ENCODE results near the gene ADCY4. TPM values are rescaled to one million over a fixed set of nuclear protein-coding genes. Genes with fewer than 3 reads are reported as not detected.

The ADCY4 gene
- total and polyA plus RNA-seq, 10 of the 15 experiments (the other 5 are each of a cell fraction or from before 2014, with no cell fraction given) = 0.05 to 0.87 (median 0.21) TPM; not detected in 1

- peaks cover 13 to 29% of the 10 kb centered on the region in 2 experiments for H3K36me3 ChIP-seq (ENCODE audit: control insufficient read depth in 2 of 2, insufficient read depth in 2 of 2, low read length in 1 of 2)
- no peaks in the 10 kb centered on the region for H3K27me3 ChIP-seq (replicated peaks in 1 of 2; ENCODE audit: control insufficient read depth in 2 of 2, insufficient read depth in 2 of 2, low read length in 1 of 2)
- H3K79me2 ChIP-seq (ENCODE audit: control insufficient read depth, insufficient read depth, low read length) = no peaks in the 10 kb centered on the region
- POLR2A ChIA-PET = interaction anchor here (0.9 to 2.5 kb wide), 4 partner anchors 10 to 78 kb away, joined by 4 to 9 read pairs (median 6); partner anchors contain the start of gene TINF2
- ATAC-seq (no peak), DNase-seq (ENCODE audit: low read depth, low spot score) (no peak), FAIRE-seq (no peak)
- no peak overlapping the region for H2AFZ ChIP-seq (ENCODE audit: control insufficient read depth, low read depth, low read length)
- in situ Hi-C loops (cut with MboI) = no loop called here
- no TSS peak for BruUV-seq (replicated peaks)
- H3K4me1 ChIP-seq (ENCODE audit: control insufficient read depth, insufficient read depth, low read length) = peaks cover 11% of the 10 kb centered on the region
- H3K4me2 ChIP-seq (ENCODE audit: control insufficient read depth, insufficient read depth) = no peak overlapping the region
- 84% methylated on average over 9 of the region's 9 CpGs for WGBS (ENCODE audit: insufficient coverage, insufficient replicate concordance, low lambda C conversion rate, missing lambda C conversion rate)
- no peak overlapping the region for H3K4me3 ChIP-seq
- SMC1A ChIA-PET (ENCODE audit: uncharacterized antibody, unreplicated experiment) = interaction anchor here (1.1 to 3.0 kb wide), 7 partner anchors 9 to 49 kb away, joined by 3 to 18 read pairs (median 8); partner anchors contain the start of genes CIDEB, DHRS1, NOP9 and RABGGTA
- no peak for TF ChIP-seq RFX5 (IDR thresholded peaks at IDR 0.05; ENCODE audit: low read depth, low read length)
- TF ChIP-seq FOXM1 (IDR thresholded peaks at IDR 0.05; ENCODE audit: low read depth, low read length) = no peak
- TF ChIP-seq CHD4 (IDR thresholded peaks at IDR 0.05) = no peak
- TF ChIP-seq, protein P1, sequence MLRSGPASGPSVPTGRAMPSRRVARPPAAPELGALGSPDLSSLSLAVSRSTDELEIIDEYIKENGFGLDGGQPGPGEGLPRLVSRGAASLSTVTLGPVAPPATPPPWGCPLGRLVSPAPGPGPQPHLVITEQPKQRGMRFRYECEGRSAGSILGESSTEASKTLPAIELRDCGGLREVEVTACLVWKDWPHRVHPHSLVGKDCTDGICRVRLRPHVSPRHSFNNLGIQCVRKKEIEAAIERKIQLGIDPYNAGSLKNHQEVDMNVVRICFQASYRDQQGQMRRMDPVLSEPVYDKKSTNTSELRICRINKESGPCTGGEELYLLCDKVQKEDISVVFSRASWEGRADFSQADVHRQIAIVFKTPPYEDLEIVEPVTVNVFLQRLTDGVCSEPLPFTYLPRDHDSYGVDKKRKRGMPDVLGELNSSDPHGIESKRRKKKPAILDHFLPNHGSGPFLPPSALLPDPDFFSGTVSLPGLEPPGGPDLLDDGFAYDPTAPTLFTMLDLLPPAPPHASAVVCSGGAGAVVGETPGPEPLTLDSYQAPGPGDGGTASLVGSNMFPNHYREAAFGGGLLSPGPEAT (IDR thresholded peaks at IDR 0.05; ENCODE audit: low read depth) = no peak
- H3K27ac ChIP-seq (ENCODE audit: control insufficient read depth, insufficient read depth) = no peak overlapping the region
- no peak overlapping the region for H3K9ac ChIP-seq (ENCODE audit: control insufficient read depth, insufficient read depth, low read length)
- RAD21 ChIA-PET (ENCODE audit: unreplicated experiment) = interaction anchor here (1.7 to 3.0 kb wide), 4 partner anchors 9 to 48 kb away, joined by 5 to 16 read pairs (median 10); partner anchors contain the start of genes DHRS1, NOP9 and TINF2
- CTCF ChIA-PET = interaction anchor here (0.7 to 13.4 kb wide), 7 partner anchors 9 to 94 kb away, joined by 3 to 269 read pairs (median 11); partner anchors contain the start of genes CIDEB, DHRS1, NOP9 and RABGGTA
- intact Hi-C loops (cut with micrococcal nuclease; ENCODE audit: unreplicated experiment) = no loop called here
- no peaks in the 10 kb centered on the region for H3K9me3 ChIP-seq (replicated peaks; ENCODE audit: control insufficient read depth, insufficient read depth, low read length)
- H4K20me1 ChIP-seq (ENCODE audit: control insufficient read depth, insufficient read depth) = no peaks in the 10 kb centered on the region
Measured at GRCh38 chr14:24290746-24291145, 44.1 kb downstream of the ADCY4 start.
